ENCODE data around the gene SECTM1.
A peak's percentile ranks its signal among the peaks of the same experiment; 100 is the strongest.

DNA sequence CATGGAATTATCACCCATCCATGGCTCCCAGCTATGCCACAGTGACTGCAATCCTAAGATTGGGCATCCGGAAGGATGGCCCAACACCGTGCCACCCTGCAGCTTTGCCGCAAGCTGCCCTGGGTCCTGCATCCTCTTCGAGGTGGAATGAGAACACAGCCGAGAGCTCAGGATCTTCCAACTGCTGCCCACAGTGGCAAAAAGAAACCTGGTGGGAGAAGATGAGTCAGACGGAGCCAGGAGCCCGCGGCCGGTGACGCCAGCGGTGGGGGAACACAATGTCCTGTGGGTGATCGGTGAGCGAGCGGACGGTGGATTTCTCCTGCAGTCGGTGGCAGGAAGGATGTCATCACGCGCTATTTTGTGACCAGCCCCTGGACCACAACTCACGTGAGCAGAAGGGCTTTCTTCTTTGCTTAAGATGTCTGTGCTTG lies 36.3 kb downstream of the SECTM1 start:
- TF ChIP-seq, protein P1, sequence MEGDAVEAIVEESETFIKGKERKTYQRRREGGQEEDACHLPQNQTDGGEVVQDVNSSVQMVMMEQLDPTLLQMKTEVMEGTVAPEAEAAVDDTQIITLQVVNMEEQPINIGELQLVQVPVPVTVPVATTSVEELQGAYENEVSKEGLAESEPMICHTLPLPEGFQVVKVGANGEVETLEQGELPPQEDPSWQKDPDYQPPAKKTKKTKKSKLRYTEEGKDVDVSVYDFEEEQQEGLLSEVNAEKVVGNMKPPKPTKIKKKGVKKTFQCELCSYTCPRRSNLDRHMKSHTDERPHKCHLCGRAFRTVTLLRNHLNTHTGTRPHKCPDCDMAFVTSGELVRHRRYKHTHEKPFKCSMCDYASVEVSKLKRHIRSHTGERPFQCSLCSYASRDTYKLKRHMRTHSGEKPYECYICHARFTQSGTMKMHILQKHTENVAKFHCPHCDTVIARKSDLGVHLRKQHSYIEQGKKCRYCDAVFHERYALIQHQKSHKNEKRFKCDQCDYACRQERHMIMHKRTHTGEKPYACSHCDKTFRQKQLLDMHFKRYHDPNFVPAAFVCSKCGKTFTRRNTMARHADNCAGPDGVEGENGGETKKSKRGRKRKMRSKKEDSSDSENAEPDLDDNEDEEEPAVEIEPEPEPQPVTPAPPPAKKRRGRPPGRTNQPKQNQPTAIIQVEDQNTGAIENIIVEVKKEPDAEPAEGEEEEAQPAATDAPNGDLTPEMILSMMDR (IDR thresholded peaks at IDR 0.05 in 4 of 5, conservative IDR thresholded peaks at IDR 0.05 in 1 of 5), result peak in 1 of 5 experiments; percentile 33
- peak; percentile 82 to 90 for TF ChIP-seq POLR2A (IDR thresholded peaks at IDR 0.05)

All from gastrocnemius medialis (tissue), 4 donors.